ENCODE results near the gene SLC39A11.
A peak's percentile ranks its signal among the peaks of the same experiment; 100 is the strongest.

SLC39A11 gene

DNA sequence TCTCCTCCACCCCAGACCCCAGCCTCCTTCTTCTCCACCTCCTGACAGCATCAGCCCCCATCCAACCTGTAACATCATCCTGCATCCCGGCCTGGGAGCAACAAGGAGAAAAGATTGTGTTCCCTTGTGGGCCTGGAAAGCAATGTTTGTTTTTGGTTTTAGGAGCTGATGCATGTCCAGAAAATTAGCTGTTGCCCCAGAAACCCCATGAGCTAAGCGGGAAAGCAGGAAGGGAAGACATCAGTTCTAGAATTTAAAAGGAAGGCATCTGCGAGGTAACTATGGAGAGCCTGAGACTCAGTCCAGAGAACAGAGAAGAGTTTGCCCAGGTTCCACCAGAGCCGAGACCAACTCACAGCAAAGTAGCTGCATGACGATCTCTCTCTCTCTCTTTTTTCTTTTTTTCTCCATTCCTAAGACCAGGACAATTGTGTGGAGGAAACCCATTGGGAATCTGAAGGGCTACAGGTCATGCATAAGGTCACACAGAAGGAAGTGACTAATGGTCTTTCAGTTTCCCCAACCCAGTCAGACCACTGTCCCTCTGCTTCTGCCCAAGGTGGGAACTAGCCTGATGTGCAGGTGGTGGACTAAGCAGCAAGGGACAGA, 124.4 kb downstream of the SLC39A11 start:
- Histone ChIP-seq H3K9ac (ENCODE audit: low read length) (no peak overlapping the region), H3K4ac (ENCODE audit: low read depth in 1 of 2, low read length in 2 of 2) (no peak overlapping the region), H3K36me3 (ENCODE audit: control insufficient read depth in 1 of 2, insufficient read depth in 2 of 2, low read depth in 1 of 2, low read length in 2 of 2) (no peaks in the 10 kb centered on the region), H4K8ac (ENCODE audit: low read length) (no peak overlapping the region), H2BK120ac (ENCODE audit: low read depth, low read length) (no peak overlapping the region), H3K23ac (ENCODE audit: low read length in 2 of 2) (no peak overlapping the region), H3K14ac (ENCODE audit: low read length in 2 of 2) (no peak overlapping the region), H2AFZ (ENCODE audit: low read depth, low read length) (no peak overlapping the region), H3K18ac (ENCODE audit: low read depth in 1 of 2, low read length in 2 of 2) (no peak overlapping the region), H2AK5ac (ENCODE audit: low read length, severe bottlenecking) (no peak overlapping the region), H2BK12ac (ENCODE audit: low read length in 2 of 2) (no peak overlapping the region), H3K9me3 (ENCODE audit: control insufficient read depth, low read length) (no peaks in the 10 kb centered on the region), H3K79me1 (replicated peaks; ENCODE audit: low read length, poor library complexity, severe bottlenecking) (peaks cover 18% of the 10 kb centered on the region), H3K27ac (ENCODE audit: low read length, poor library complexity, severe bottlenecking) (no peak overlapping the region), H3K4me2 (ENCODE audit: low read length, poor library complexity, severe bottlenecking) (no peak overlapping the region), H3K27me3 (ENCODE audit: control insufficient read depth in 1 of 2, insufficient read depth in 1 of 2, low read length in 2 of 2) (no peaks in the 10 kb centered on the region), H3K4me3 (ENCODE audit: insufficient read depth in 1 of 2, low read depth in 1 of 2, low read length in 2 of 2) (no peak overlapping the region), H4K91ac (ENCODE audit: low read length) (no peak overlapping the region), H2BK5ac (ENCODE audit: low read depth, low read length, poor library complexity, severe bottlenecking) (no peak overlapping the region), H3K4me1 (ENCODE audit: control insufficient read depth, insufficient read depth, low read depth, low read length) (peaks cover 5% of the 10 kb centered on the region), H2BK15ac (ENCODE audit: low read depth, poor library complexity, severe bottlenecking) (no peak overlapping the region)
- WGBS, result 74% methylated on average over 3 of the region's 5 CpGs
- DNase-seq, result peak; percentile 52

- Histone ChIP-seq H3K18ac (ENCODE audit: low read depth in 1 of 2, low read length in 2 of 2) (no peak overlapping the region), H4K91ac (ENCODE audit: low read length) (no peak overlapping the region), H3K4me3 (ENCODE audit: insufficient read depth in 1 of 2, low read depth in 1 of 2, low read length in 2 of 2) (no peak overlapping the region), H3K23ac (ENCODE audit: low read length in 2 of 2) (no peak overlapping the region), H3K4ac (ENCODE audit: low read depth in 1 of 2, low read length in 2 of 2) (no peak overlapping the region), H3K9me3 (ENCODE audit: control insufficient read depth, low read length) (no peaks in the 10 kb centered on the region), H2BK120ac (ENCODE audit: low read depth, low read length) (no peak overlapping the region), H2BK12ac (ENCODE audit: low read length in 2 of 2) (no peak overlapping the region), H4K8ac (ENCODE audit: low read length) (no peak overlapping the region), H3K27ac (ENCODE audit: low read length, poor library complexity, severe bottlenecking) (no peak overlapping the region), H2AFZ (ENCODE audit: low read depth, low read length) (no peak overlapping the region), H2AK5ac (ENCODE audit: low read length, severe bottlenecking) (no peak overlapping the region), H2BK5ac (ENCODE audit: low read depth, low read length, poor library complexity, severe bottlenecking) (no peak overlapping the region), H3K4me1 (ENCODE audit: control insufficient read depth, insufficient read depth, low read depth, low read length) (peaks cover 4% of the 10 kb centered on the region), H3K27me3 (ENCODE audit: control insufficient read depth in 1 of 2, insufficient read depth in 1 of 2, low read length in 2 of 2) (no peaks in the 10 kb centered on the region), H3K79me1 (replicated peaks; ENCODE audit: low read length, poor library complexity, severe bottlenecking) (peaks cover 15% of the 10 kb centered on the region), H2BK15ac (ENCODE audit: low read depth, poor library complexity, severe bottlenecking) (no peak overlapping the region), H3K14ac (ENCODE audit: low read length in 2 of 2) (no peak overlapping the region), H3K9ac (ENCODE audit: low read length) (no peak overlapping the region), H3K36me3 (ENCODE audit: control insufficient read depth in 1 of 2, insufficient read depth in 2 of 2, low read depth in 1 of 2, low read length in 2 of 2) (no peaks in the 10 kb centered on the region), H3K4me2 (ENCODE audit: low read length, poor library complexity, severe bottlenecking) (no peak overlapping the region)
- DNase-seq, result no peak
- 81% methylated on average over 8 of the region's 8 CpGs for WGBS
Observed at GRCh38 chr17:72967277-72967970, 125.1 kb downstream of the SLC39A11 start.

DNA sequence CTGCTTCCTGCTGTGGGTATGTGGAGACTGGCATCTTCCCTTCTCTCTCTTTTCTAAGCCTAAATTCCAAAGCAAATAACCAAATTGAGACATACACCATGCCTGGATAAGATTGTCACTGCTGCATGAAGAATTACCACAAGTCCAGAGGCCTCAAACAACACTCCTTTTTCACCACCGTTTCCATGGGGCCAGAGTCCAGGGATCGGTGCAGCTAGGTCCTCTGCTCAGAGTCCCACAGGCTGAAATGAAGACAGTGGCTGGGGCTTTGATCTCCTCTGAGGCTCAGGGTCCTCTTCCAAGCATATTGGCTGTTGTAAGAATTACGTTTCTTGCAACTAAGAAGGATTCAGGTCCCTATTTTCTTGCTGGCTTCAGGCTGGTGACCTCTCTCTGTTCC, 130.4 kb downstream of the SLC39A11 start:
- H3K9me3 ChIP-seq (ENCODE audit: control insufficient read depth, low read length), result no peaks in the 10 kb centered on the region
- H2BK15ac ChIP-seq (ENCODE audit: low read depth, poor library complexity, severe bottlenecking), result no peak overlapping the region
- no peak for DNase-seq
- no peak overlapping the region for H3K18ac ChIP-seq (ENCODE audit: low read depth in 1 of 2, low read length in 2 of 2)
- no peak overlapping the region for H3K4ac ChIP-seq (ENCODE audit: low read depth in 1 of 2, low read length in 2 of 2)
- H3K4me1 ChIP-seq (ENCODE audit: control insufficient read depth, insufficient read depth, low read depth, low read length), result no peaks in the 10 kb centered on the region
- H3K79me1 ChIP-seq (replicated peaks; ENCODE audit: low read length, poor library complexity, severe bottlenecking), result peaks cover 11% of the 10 kb centered on the region
- no peaks in the 10 kb centered on the region for H3K36me3 ChIP-seq (ENCODE audit: control insufficient read depth in 1 of 2, insufficient read depth in 2 of 2, low read depth in 1 of 2, low read length in 2 of 2)
- no peak overlapping the region for H2BK12ac ChIP-seq (ENCODE audit: low read length in 2 of 2)
- no peak overlapping the region for H3K27ac ChIP-seq (ENCODE audit: low read length, poor library complexity, severe bottlenecking)
- H2AFZ ChIP-seq (ENCODE audit: low read depth, low read length), result no peak overlapping the region
- H2BK5ac ChIP-seq (ENCODE audit: low read depth, low read length, poor library complexity, severe bottlenecking), result no peak overlapping the region
- no peak overlapping the region for H3K23ac ChIP-seq (ENCODE audit: low read length in 2 of 2)
- H4K91ac ChIP-seq (ENCODE audit: low read length), result no peak overlapping the region
- H2AK5ac ChIP-seq (ENCODE audit: low read length, severe bottlenecking), result no peak overlapping the region
- H3K14ac ChIP-seq (ENCODE audit: low read length in 2 of 2), result no peak overlapping the region
- H2BK120ac ChIP-seq (ENCODE audit: low read depth, low read length), result no peak overlapping the region
- H3K27me3 ChIP-seq (ENCODE audit: control insufficient read depth in 1 of 2, insufficient read depth in 1 of 2, low read length in 2 of 2), result no peaks in the 10 kb centered on the region
- no peak overlapping the region for H3K9ac ChIP-seq (ENCODE audit: low read length)
- 93% methylated on average over 3 of the region's 3 CpGs for WGBS
- H3K4me3 ChIP-seq (ENCODE audit: insufficient read depth in 1 of 2, low read depth in 1 of 2, low read length in 2 of 2), result no peak overlapping the region
- H3K4me2 ChIP-seq (ENCODE audit: low read length, poor library complexity, severe bottlenecking), result no peak overlapping the region
- H4K8ac ChIP-seq (ENCODE audit: low read length), result no peak overlapping the region

GRCh38 chr17:72955391-72956140, 136.9 kb downstream of the SLC39A11 start:
- H3K36me3 ChIP-seq (ENCODE audit: control insufficient read depth in 1 of 2, insufficient read depth in 2 of 2, low read depth in 1 of 2, low read length in 2 of 2), result no peaks in the 10 kb centered on the region
- H3K4me2 ChIP-seq (ENCODE audit: low read length, poor library complexity, severe bottlenecking), result no peak overlapping the region
- no peak overlapping the region for H3K4me3 ChIP-seq (ENCODE audit: insufficient read depth in 1 of 2, low read depth in 1 of 2, low read length in 2 of 2)
- H2BK5ac ChIP-seq (ENCODE audit: low read depth, low read length, poor library complexity, severe bottlenecking), result no peak overlapping the region
- H3K18ac ChIP-seq (ENCODE audit: low read depth in 1 of 2, low read length in 2 of 2), result no peak overlapping the region
- H2BK12ac ChIP-seq (ENCODE audit: low read length in 2 of 2), result no peak overlapping the region
- H3K14ac ChIP-seq (ENCODE audit: low read length in 2 of 2), result no peak overlapping the region
- no peak overlapping the region for H4K8ac ChIP-seq (ENCODE audit: low read length)
- H2BK120ac ChIP-seq (ENCODE audit: low read depth, low read length), result no peak overlapping the region
- peaks cover 13% of the 10 kb centered on the region for H3K79me1 ChIP-seq (replicated peaks; ENCODE audit: low read length, poor library complexity, severe bottlenecking)
- H3K4me1 ChIP-seq (ENCODE audit: control insufficient read depth, insufficient read depth, low read depth, low read length), result peaks cover 6% of the 10 kb centered on the region
- H2BK15ac ChIP-seq (ENCODE audit: low read depth, poor library complexity, severe bottlenecking), result no peak overlapping the region
- H3K4ac ChIP-seq (ENCODE audit: low read depth in 1 of 2, low read length in 2 of 2), result no peak overlapping the region
- no peak overlapping the region for H2AFZ ChIP-seq (ENCODE audit: low read depth, low read length)
- no peaks in the 10 kb centered on the region for H3K27me3 ChIP-seq (ENCODE audit: control insufficient read depth in 1 of 2, insufficient read depth in 1 of 2, low read length in 2 of 2)
- no peak overlapping the region for H4K91ac ChIP-seq (ENCODE audit: low read length)
- no peak overlapping the region for H3K23ac ChIP-seq (ENCODE audit: low read length in 2 of 2)
- no peak overlapping the region for H3K27ac ChIP-seq (ENCODE audit: low read length, poor library complexity, severe bottlenecking)
- no peak for DNase-seq
- no peaks in the 10 kb centered on the region for H3K9me3 ChIP-seq (ENCODE audit: control insufficient read depth, low read length)
- 95% methylated on average over 20 of the region's 20 CpGs for WGBS
- H2AK5ac ChIP-seq (ENCODE audit: low read length, severe bottlenecking), result no peak overlapping the region
- H3K9ac ChIP-seq (ENCODE audit: low read length), result no peak overlapping the region

All from mesenchymal stem cell (in vitro differentiated cells and primary cell).